HG03135 (cell line): Measurements from ENCODE around the gene NF1.
"Not testable (repeated sequence)": the region's sequence is repeated elsewhere in the genome, so short reads cannot be mapped to it uniquely, and the experiment has no call there.

Source experiments
- ATAC-seq: cut with Tn5 transposase; IDR thresholded peaks from one replicate; pipeline ENCODE4 v1.9.1; 2021; ENCODE audit warnings: mild to moderate bottlenecking, moderate library complexity; ENCODE audit not compliant: unreplicated experiment

Gene NF1

DNA sequence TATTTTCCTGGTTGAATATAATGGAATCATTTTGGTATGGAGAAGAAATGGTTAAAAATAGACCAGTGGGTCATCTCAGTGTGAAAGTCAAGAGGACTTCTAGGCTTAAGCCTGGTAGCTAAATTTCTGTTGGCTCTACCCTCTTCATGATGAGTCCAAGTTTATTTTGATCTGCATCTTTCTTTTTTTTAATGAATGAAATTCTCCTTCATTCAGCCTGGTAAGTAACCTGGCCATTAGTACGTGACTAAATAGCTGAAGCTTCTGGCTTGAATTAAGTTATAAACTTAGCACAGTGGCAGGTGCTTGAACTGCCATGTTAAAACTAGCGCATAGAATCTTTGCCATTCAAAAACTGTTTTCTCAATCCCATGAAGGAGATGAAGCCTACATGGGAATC, 28.0 kb downstream of the NF1 start:
- ATAC-seq: no peak

DNA sequence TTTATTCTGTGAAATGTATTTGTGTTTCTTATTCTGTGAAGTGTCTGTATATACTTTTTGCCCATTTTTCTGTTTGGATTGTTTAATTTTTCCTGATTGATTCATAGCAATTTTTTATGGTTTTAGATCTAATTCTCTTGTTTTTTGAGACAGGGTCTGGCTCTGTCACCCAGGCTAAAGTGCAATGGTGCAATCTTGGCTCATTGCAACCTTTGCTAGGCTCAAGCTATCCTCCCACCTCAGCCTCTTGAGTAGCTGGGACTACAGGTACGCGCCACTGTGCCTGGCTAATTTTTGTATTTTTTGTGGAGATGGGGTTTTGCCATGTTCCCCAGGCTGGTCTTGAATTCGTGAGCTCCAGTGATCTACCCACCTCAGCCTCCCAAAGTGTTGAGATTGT, 31.5 kb downstream of the NF1 start:
- no peak for ATAC-seq

DNA sequence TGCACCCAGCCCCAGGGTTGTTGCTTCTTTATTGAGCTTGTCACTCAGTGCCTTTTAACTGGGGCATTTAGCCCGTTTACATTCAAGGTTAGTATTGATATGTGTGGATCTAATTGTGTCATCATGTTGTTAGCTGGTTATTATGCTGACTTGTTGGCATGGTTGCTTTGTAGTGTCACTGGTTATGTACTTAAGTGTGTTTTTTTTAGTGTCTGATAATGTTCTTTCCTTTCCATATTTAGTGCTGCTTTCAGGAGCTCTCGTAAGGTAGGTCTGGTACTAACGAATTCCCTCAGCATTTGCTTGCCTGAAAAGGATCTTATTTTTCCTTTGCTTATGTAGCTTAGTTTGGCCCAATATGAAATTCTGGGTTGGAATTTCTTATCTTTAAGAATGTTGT, 33.5 kb downstream of the NF1 start:
- ATAC-seq: no peak

DNA sequence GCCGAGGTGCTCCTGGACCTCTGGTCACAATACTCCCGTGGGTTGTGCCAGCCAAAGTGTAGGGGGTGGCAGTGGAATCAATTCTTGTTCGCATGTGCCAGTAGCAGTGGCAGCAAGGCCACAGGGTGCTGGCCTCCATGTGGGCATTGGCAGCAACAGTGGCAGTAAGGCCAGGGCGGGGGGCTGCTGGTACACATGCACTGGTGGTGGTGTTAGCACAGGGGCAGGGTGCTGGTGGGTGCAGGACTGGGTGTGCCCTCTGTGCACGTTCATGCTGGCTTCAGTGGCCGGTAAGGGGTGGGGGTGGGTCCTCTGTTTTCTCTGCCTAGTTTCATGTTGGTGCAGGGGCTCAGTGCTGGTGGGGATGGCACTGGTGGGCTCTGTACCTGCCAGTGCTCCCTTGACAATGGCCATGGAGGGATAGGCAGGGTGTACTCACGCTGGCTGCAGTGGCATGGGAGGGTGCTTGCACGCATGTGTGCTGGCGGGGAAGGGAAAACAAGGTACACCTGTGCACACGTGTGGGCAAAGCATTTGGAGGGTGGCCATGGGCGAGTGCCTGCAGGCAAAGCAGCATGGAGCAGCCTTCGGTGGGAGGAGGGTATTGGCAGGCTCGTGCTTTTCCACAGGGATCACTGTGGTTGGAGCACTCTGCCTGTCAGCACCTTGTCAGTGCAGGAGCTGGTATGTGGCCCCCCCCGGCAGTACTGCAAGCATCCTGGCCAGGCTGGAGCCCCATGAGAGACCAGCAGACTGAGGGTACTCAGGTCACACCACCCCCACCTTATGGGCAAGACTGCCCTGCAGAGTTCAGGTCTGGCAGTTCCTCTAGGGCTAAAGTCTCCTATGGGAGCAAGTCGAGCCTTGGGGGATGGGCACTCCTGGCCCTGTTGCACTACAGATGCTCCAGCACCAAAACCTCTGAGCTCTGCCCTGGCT, 35.8 kb downstream of the NF1 start:
- ATAC-seq: no peak

DNA sequence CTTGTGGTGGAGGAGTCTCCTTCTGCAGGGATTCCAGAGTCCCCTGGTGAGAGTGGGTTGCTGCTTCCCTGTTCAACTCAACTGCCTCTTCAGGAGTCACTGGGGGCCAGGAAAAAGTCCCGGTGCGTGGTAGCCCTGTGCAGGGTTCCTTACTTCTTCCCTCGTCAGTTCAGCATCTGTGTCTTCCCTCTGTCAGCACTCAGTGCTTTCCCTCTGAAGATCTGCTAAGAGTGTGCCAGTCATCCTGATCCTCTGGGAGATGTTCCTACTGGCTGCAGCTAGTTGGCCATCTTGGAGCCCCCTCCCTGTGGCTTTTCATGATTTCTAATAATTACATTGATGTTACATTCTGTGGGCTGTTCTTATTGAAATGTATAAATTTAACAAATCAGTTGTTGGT, 36.5 kb downstream of the NF1 start:
- no peak for ATAC-seq

DNA sequence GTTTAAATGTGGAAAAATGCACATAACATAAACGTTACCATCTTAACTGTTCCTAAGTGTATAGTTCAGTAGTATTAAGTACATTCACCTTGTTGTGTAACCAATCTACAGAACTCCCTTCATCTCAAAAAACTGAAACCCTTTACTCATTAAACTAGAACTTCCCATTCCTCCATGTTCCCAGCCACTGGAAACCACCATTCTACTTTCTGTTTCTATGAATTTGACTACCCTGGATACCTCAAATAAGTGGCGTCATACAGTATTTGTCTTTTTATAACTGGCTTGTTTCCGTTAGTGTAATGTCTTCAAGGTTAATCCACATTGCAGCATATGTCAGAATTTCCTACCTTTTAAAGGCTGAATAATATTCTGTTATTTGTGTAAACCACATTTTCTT, 38.2 kb downstream of the NF1 start:
- no peak for ATAC-seq

DNA sequence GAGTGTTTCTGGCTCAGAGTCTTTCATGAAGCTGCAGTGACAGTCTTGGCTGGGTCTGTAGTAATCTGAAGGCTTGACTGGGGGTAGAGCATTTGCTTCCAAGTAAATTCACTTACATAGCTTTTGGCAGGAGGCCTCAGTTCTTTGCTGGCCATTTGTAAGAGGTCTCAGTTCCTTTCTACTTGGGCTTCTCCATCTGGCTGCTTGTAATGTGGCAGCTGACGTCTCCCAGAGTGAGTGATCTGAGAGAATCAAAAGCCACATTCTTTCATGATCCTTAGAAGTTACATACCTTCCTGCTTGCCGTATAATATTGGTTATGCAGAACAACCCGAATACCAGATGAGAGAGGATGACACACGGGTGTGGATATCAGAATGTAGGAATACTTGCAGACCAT, 39.8 kb downstream of the NF1 start:
- ATAC-seq: no peak

DNA sequence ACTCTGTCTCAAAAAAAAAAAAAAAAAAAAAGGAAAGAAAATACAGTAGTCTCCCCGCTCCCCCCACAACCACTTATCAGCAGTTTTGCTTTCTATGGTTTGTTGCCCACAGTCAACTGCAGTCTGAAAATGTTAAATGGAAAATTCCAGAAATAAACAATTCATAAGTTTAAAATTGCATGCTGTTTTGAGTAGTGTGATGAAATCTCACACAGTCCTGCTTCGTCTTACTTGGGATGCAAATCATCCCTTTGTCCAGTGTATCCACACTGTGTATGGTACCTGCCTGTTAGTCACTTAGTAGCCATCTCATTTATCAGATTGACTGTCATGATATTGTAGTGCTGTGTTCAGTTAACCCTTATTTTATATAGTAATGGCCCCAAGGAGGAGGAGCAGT, 41.5 kb downstream of the NF1 start:
- ATAC-seq: no peak

DNA sequence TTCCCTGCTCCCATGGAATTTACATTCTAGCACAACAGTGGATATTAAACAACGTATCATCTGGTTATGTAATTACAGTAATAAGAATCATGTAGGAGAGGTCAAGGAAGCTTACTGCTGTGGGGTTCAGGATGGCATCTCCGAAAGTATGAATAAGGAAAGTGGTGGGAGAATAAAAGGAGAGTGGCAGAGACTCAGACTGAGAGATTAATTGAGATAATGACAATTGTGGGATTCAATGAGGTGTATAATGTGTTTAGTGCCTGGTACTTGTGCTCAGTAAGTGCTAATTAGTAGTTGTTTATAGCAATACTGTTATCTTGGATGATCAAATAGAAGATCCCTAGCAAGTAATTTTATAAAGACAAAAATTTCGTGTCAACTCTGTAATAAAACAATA, 45.3 kb downstream of the NF1 start:
- no peak for ATAC-seq

DNA sequence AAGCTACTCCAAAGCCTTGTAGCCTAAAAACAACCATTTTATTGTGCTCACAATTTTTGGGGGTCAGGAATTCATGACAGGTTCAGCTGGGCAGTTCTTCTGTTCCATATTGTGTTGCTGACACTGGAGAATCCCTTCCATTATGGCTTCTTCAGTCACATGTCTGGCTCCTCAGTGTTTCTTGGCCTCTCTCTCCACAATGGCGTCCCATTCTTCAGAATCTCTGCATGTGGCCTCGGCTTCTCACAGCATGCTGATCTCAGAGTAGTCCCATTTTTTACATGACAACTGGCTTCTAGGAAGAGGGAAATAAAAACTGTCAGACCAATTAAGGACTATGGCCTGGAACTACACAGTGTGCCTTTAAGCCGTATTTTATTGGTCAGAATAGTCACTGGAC, 49.7 kb downstream of the NF1 start:
- ATAC-seq: no peak

DNA sequence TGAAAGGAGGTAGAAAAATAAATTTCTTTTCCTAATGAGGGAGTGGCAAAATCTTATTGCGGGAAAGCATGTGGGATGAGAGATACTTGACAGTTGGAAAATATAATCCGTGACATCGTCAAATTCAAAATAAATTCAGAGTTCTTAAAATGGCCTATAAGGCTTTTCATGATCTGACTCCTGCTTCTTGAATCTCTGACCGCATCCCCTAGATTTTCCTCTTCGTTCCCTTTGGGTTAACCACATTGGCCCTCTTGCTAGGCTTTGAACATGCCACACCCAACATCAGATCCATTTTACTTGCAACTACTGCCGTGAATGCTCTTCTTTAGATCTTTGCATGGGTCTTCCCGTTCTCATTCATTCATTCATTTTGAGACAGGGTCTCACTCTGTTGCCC, 50.1 kb downstream of the NF1 start:
- ATAC-seq: no peak

DNA sequence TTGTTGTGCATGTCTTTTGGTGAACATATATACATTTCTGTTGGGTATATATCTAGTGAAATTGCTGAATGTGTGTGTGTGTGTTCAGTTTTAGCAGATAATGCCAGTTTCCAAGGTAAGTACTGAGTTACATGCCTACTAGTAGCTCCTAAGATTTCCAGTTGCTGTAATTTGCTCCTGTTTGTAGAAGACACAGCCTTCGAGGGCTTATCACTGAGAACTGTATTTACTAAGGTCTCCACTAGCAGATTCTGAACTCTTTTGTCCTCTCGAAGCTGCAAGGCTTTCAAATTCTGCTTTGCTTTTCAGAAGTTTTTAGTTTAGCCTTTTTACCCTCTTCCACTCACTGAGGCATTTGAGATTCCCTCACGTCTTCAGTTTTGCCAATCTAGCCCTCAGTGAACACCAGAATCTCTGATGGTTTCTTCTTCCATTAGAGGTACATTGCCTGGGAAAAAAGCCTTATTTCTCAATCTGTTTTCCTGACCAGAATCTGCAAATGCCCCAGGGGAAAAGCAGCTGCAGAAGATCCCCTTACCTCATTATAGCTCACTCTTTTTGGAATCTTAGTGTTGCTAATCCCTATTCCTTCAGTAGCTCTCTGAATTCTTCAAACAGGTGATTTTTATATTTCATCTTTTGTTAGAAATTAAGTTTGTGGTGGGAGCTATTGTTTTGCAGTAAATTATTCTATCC, 52.9 kb downstream of the NF1 start:
- ATAC-seq: no peak

DNA sequence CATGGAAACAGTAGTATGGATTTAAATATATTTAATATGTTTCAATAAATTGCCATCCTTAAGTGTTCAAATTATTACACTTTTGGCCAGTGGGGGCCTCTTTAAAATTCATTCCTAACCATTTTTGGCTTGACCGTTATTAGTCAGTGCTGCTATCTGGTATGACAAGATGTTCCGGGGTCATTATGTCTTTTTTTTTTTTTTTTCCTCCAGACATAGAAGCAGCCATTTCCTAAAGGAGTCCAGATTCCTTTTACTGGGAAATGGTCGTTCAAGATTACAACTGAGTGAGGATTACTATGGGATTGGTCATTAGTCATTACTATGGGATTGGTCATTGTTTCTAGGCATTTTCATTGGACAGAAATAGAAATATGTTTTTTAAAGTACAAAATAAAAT, 53.4 kb downstream of the NF1 start:
- no peak for ATAC-seq

DNA sequence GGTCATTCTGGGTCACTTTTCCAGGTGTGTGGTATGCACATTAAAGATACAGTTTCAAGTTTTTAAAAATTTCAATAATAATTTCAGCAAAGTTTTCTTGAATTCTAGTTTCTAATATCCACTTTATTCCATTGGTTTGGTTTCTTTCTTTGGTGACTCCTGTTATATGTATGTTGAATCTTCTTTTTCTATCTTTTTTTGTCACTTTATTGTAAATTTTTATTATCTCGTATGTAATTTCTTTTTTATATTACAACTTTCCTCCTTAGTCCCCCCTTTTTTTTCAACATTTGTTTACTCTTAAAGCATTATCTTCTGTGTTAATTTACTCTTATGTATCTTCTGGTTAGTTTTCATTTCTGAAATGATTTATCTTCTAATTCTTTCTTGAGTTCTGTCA, 57.5 kb downstream of the NF1 start:
- no peak for ATAC-seq

DNA sequence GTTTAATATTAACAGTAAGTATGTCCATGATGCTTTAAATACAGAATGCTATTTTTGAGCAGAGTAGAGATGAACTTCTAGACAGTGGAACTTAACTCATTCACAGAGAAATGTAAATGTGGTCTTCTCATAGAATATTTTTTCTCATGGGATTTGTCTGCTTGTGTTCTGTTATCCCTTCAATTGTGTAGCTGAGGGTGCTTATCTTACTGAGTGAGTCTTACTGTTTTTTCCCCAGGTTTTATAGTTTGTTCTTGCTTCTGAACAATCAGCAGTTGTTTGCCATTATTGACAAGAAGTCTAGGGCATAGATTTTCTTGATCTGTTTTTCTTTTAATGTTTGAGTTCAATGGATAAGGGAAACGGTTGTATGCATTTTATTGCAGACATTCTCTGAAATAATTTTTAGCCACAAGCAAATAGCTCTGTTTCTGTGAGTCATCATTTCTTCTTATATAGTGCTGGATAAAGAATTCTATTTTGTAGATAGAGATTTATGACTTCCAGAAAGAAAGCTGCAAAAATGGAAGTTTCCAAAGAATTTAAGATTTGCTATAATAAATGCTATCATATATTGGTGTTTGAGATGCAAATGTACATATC, 60.5 kb downstream of the NF1 start:
- ATAC-seq: no peak

DNA sequence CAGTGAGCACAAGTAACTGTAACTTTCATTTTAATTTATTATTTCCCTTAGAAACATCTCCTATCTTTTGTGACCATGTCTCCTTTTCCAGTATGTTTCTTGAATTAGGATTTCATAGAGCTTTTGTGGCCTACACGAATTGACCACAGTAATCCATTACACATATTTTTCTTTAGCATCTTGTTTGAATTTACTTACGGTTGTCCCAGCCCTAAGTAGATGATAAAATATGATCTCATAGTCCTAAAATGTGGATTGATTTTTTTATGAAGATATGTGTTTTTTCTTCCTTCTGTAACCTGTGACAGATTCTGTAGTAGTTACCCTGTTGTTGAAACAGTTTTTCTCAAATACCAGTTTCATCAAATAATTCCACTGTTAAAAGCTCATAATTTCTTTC, 61.5 kb downstream of the NF1 start:
- ATAC-seq: no peak

DNA sequence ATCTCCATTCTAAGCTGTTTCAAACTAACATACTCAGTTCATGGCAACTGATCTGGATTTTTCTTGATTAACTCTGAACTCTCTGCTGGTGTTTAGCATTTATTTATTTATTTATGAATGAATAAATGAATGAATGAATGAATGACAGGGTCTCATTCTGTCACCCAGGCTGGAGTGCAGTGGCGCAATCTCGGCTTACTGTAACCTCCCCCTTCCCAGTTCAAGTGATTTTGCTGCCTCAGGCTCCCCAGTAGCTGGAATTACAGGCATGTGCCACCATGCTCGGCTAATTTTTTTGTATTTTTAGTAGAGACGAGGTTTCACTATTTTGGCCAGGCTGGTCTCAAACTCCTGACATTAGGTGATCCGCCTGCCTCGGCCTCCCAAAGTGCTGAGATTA, 62.1 kb downstream of the NF1 start:
- not testable (repeated sequence) for ATAC-seq

DNA sequence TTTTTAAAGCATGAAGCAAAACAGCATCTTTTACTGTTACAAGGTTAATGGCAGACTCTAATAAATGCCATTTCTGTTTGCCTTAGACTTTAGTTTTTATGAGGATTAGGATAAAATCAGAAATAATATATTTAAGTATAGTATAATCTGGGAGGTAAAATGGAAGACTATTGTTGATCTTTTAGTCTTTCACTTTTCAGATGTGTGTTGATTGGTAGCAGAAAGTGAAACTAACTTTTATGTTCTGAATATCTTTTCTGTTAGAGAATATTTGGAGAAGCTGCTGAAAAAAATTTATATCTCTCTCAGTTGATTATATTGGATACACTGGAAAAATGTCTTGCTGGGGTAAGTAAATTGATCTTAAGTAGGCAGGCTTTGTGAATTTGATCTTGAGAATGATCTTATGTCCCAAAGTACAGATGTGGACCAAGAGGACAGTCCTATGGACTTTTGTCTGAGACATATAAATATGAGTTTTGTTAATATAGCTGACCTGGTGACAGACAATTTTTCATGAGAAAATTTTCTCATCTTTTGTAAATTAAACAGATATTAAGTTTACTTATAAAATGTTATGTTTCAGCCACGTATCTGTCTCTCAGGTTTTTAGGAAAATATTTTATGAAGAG, 64.1 kb downstream of the NF1 start:
- no peak for ATAC-seq

DNA sequence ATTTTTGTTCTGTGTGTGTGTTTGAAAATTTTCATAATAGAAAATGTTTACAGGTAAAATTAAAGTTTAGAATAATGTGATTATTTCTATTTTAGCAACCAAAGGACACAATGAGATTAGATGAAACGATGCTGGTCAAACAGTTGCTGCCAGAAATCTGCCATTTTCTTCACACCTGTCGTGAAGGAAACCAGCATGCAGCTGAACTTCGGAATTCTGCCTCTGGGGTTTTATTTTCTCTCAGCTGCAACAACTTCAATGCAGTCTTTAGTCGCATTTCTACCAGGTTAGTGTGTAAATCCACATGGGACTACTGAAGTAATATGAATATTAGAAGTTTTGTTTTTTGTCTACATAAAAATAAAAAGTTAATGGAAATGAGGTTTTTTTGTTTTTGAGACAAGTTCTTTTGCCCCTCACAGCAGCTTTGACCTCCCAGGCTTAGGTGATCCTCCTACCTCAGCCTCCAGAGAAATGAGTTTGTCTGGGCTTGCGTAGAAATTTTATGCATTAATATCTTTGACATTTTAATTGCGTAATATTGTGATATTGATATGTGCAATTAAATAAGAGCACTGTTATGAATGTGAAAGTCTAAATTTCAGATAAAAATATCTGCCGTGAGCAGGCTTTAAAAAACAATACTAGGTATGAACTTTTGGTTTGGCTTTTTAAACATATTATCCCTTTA, 68.5 kb downstream of the NF1 start:
- no peak for ATAC-seq

DNA sequence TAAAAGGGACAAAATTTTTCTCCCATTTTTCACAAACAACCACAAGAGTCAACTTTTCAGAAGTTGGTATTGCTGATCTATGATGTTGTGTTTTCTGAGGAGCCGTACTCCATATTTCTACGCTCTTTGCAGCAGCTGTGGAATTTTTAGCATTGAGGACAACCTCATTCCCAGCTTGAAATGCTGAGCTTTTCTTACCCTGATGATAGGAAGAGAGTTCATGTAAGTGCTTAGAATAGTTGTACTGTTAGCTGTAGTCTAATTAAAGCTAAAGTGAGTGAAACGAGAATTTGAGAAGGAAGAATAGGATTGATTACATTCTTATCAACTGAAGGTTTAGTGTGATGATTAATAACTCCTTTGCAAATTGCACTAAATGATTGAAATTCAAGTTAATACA, 72.3 kb downstream of the NF1 start:
- ATAC-seq: no peak

DNA sequence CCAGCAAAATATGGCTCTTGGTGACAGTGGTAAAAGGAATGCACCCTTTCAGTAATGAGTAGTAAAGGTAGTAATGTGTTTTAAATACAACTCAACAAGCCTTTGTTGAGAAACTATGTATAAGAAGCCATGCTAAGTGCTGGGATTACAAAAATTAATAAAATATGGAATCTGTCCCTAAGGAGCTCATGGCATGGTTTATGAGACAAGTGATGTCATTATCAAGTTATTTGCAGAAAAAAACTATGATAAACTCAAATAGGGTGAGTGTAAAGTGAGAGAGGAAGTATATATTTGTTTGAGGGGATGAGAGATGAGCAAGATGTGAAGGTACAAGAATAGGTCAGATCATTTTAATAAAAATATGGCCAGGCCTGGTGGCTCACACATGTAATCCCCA, 76.9 kb downstream of the NF1 start:
- no peak for ATAC-seq
